HL-60/S4 (cell line): ENCODE data around the gene BBS7.

Experiments
- in situ Hi-C: fragments of 300-500 bp; cut with MboI; formaldehyde crosslinking; loops from 2 replicates; pipeline ENCODE4 v1.14.3; 2022; ENCODE audit warnings: low sequenced_read_pairs

Gene BBS7

DNA sequence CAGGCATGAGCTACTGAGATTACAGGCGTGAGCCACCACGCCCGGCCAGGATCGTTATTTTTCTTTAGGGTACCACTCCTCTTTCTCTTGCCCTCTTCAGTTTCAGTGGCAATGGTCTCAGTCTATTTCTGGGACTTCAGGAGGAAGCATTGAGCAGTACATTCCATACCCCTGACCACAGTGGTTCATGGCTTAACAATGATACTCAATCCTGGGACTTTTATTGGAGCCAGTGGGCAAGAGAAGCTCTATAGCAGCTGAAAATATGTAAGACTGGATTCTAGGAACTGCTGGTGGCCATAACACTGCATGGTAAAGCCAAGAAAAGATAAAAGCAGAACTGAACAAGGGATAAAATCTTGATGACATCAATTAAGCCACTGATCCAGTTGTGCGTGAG is 40.8 kb downstream of the BBS7 start:
- in situ Hi-C loops, result no loop called here

DNA sequence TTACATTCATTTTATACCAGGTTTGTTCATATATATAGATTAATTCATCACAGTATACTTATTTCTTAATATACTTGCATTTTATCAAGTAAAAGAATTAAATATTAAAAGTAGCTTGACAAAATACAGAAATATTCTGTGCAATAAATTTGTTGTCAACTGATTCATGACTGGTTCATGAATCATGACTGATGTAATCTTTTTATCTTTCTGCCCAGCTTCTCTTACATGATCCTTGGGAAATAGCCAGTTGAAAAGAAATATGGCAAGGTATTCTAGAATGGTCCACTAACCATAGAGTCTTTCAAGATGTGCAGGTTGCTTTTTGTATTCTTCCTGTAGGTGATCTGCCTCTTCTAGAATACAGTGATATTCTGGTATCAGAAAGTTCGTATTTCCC is 42.4 kb downstream of the BBS7 start:
- in situ Hi-C loops, result no loop called here

GRCh38 chr4:121824950-121825349 is 45.3 kb downstream of the BBS7 start:
- in situ Hi-C loops, result no loop called here

DNA sequence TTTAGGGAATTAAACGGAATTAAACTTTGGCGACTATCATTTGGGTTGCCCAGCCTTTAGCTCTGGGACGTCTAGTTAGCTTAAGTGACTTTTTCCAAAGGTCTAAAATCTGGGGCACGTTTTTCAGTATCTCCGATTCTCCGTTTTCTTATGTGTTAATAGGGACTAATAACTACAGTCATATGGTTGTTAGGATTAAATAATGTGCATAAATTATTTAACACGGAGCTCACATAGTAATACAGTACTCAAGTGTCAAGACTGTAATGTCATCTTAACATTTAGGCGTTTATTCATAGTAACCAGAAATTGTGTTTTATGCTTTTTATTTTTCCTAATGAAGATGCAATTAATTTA is 46.1 kb downstream of the BBS7 start:
- in situ Hi-C loops, result no loop called here

GRCh38 chr4:121823505-121824170 is 46.6 kb downstream of the BBS7 start, which contains the start of gene CCNA2:
TSS of gene CCNA2 (minus strand) at chr4:121823883. CDS start at chr4:121823628, 255 bp downstream.
- in situ Hi-C loops, result no loop called here

- in situ Hi-C loops, result no loop called here
Measured at GRCh38 chr4:121822796-121823504, 47.3 kb downstream of the BBS7 start.

GRCh38 chr4:121822047-121822446 is 48.2 kb downstream of the BBS7 start:
- in situ Hi-C loops, result no loop called here

DNA sequence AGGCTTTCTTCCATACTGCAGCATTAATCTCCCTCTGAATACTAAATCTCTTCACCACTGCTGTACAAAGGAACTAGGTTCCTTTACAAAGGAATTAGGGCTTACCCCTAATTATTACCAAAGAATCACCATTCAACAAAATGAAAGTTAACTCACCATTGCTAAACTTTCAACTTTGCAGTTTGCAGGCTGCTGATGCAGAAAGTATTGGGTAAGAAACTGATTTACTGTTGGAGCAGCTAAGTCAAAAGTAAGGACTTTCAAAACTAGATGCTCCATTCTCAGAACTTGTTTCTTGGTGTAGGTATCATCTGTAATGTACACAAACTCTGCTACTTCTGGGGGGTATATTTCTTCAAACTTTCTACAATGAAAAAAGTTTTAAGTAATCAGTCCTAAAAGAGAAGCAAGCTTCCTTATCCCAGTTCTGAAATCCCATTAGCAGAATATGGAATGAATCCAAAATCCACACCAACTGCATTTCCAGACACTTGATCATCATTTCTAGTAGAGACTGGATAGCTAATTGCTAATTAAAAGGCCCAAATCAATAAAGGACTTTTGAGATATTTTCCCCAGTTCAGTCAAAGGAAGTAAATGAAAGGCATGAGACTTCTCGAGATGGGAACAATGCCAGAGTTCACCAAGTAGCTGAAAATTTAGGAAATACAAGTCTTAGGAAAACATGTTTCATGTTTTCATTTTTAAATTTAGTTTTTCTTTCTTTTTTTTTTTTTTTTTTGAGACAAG is 50.9 kb downstream of the BBS7 start:
- in situ Hi-C loops, result no loop called here

GRCh38 chr4:121818215-121818614 is 52.1 kb downstream of the BBS7 start:
- in situ Hi-C loops, result no loop called here

- in situ Hi-C loops, result no loop called here
Measured at GRCh38 chr4:121817701-121818100, 52.6 kb downstream of the BBS7 start.

DNA sequence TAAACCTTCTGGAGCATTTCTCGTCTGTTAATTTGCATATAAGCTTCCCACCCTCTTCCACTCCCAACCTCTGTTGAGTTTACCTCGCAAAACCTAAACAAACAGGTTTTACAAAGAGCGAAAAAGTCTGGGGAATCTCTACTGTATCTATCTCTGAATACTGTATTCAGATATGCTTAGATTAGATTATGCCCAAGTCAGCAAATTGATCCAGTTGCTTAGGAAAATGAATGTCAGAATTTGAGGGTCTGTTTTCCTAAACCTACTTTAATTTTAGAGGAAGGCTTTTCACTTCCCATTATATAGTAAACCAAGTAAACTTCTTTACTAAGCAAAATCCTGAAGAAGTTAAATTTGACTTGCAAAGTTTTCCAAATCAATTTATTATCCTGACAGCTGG is 53.3 kb downstream of the BBS7 start:
- in situ Hi-C loops, result no loop called here

DNA sequence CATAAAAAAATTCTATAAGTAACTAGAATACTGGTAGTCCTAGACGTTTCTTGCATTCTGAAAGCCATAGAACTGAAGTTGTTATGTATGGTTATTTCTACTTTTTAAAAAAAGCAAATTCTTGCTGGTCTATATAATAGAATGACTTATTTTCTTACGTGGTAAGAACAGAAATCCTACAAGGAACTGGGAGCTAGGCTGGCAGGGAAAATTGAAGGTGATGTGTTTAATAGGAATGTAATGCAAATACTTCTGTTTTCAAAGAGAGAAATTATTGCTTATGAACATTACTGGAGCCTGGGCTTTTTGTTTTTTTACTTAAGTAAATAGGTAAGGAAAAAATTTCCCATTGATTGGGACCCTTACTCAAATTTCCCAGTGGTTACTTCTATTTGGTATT is 55.5 kb downstream of the BBS7 start:
- in situ Hi-C loops, result no loop called here

- in situ Hi-C loops, result no loop called here
Measured at GRCh38 chr4:121811122-121811521, 59.2 kb downstream of the BBS7 start.

DNA sequence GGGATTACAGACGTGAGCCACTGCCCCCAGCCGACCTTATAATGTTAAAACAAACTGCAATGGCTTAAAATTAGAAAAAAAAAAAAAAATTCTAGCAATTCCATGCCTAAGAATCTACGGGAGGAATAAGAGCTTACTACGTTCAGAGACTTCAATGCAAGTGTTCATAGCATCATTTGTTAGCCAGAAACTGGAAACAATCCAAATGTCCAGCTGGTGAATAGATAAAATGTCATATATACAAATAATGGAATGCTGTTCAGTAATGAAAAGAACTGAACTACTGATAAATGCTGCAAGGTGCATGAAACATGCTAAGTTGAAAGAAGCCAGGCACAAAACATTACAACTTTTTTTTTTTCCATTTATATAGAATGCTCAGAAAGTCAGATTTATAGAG is 63.9 kb downstream of the BBS7 start:
- in situ Hi-C loops, result no loop called here

DNA sequence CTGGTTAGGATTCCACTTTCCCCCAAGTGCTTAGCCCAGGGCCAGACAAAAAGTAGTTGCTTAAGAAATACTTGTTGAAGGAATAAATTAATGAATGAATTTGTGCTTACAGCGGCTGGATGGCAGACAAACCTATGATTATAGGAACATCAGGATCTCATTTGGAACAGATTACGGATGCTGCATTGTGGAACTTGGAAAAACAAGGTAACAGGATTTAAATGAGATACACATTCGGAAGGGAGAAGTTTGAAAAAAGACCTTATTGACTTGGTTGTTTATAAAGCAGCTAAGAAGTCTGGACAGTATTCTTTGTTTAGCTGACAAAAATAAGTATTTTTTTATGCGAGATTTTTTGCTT is 68.6 kb downstream of the BBS7 start:
- in situ Hi-C loops, result no loop called here

GRCh38 chr4:121800961-121801714 is 69.1 kb downstream of the BBS7 start, which contains the start of gene EXOSC9:
TSS of gene EXOSC9 (plus strand) at chr4:121801323. CDS start at chr4:121801425, 102 bp downstream.
- in situ Hi-C loops, result no loop called here

- in situ Hi-C loops, result no loop called here
Measured at GRCh38 chr4:121800638-121800960, 69.7 kb downstream of the BBS7 start.

GRCh38 chr4:121799867-121800501 is 70.3 kb downstream of the BBS7 start:
- in situ Hi-C loops, result no loop called here

GRCh38 chr4:121799208-121799823 is 71.0 kb downstream of the BBS7 start:
- in situ Hi-C loops, result no loop called here

- in situ Hi-C loops, result no loop called here
Measured at GRCh38 chr4:121796283-121796682, 74.0 kb downstream of the BBS7 start.
